Astrocyte of the cerebellum (primary cell): ENCODE data around the gene PPIC.

Source experiments
- DNase-seq: peaks from one replicate; pipeline ENCODE4 v3.0.0-alpha.2; 2011; ENCODE audit warnings: low read depth
- H3K4me3 ChIP-seq: 2 replicates; pipeline ENCODE4 v1.5.1; 2011; ENCODE audit warnings: mild to moderate bottlenecking, low read depth, low read length, moderate library complexity
- CTCF ChIP-seq: IDR thresholded peaks from 2 replicates; pipeline ENCODE4 v1.5.1; 2012; ENCODE audit warnings: low read length, low read depth, moderate library complexity, mild to moderate bottlenecking; ENCODE audit errors: missing control alignments
- in situ Hi-C: cut with HindIII; loops from 2 replicates; pipeline ENCODE4 v1.10.0; 2017; ENCODE audit warnings: low sequenced_read_pairs

The PPIC gene

DNA sequence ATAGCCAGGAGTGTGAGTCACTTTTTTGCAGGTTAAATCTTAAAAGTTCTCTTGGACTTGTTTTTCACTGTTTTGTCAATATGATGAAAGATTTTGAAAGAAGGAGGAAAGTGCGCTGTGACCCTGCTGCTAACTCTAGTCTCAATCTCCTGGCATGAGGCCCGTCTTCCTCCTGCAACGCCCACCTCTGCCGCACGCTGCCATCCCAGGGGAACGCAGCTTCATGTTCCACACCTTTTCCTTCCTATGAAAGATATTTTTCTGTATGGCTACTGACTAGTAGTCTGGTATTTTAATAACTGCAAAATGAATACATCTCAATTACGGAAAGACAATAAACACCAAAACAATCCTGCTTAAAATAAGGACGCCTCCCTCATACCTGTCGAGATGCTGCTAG is 8.3 kb downstream of the PPIC start:
- in situ Hi-C loops, result no loop called here
- no peak overlapping the region for H3K4me3 ChIP-seq
- no peak for TF ChIP-seq CTCF
- DNase-seq, result no peak

GRCh38 chr5:123014689-123015088 is 21.8 kb downstream of the PPIC start:
- DNase-seq, result no peak
- H3K4me3 ChIP-seq, result no peak overlapping the region
- in situ Hi-C loops, result no loop called here
- TF ChIP-seq CTCF, result no peak

DNA sequence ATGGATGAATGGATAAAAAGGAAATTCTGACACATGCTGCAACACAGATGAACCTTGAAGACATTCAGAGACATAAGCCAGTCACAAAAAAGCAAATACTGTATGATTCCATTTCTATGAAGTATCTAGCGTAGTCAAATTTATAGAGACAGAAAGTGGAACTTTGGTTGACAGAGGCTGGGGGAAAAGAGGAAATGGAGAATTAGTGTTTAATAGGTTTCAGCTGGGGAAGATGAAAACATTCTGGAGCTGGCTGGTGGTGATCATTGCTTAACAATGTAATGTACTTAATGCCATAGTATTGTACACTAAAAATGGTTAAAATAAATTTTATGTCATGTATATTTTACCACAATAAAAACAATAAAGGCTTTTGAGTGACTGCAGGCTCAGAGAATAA is 24.2 kb downstream of the PPIC start:
- no peak overlapping the region for H3K4me3 ChIP-seq
- DNase-seq, result no peak
- no peak for TF ChIP-seq CTCF
- in situ Hi-C loops, result no loop called here

GRCh38 chr5:123007754-123008153 is 28.8 kb downstream of the PPIC start:
- in situ Hi-C loops, result no loop called here
- TF ChIP-seq CTCF, result no peak

DNA sequence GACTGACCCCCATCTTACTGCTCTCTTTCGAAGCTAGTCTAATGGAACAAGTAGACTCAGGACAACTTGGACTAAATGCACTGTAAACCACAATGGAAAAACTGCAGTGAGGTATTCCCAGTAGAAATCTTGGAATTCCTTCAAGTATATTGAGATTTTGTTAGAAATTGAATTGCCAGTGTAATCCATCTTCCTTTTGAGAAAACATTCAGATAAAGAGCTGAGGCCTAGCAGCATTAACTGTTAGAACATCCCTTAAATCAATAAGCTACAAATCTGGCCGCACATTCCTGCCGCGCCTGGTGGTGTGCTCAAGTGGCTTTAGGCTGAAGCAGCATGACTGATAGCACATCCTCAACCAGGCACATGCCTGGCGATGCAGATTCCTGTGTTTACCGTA is 29.3 kb downstream of the PPIC start:
- DNase-seq, result peak; percentile 24
- no peak for TF ChIP-seq CTCF
- in situ Hi-C loops, result no loop called here
- H3K4me3 ChIP-seq, result no peak overlapping the region

More at GRCh38 chr5:123007754-123008153, 28.8 kb downstream of the PPIC start:
- DNase-seq, result no peak
- no peak overlapping the region for H3K4me3 ChIP-seq

- no peak for DNase-seq
- TF ChIP-seq CTCF, result no peak
- in situ Hi-C loops, result no loop called here
- no peak overlapping the region for H3K4me3 ChIP-seq
Measured at GRCh38 chr5:123001808-123002207, 34.7 kb downstream of the PPIC start.

DNA sequence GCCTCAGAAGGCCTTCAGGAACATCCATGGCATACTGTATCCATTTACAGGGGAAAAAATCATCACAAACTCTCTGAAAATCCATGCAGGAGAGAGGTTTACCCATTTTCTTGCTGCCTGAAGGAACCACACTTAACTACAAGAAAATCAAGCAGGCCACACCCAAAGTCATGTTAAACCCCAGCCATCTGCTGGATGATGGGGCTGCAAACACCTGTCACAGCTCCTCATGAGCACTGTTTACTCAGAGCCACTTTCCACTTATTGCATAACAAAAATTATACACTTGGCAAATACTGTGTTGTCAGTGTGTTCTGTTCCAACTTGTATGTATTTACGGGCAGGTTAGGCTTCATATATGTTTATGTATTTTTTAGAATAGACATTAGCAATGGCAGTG is 35.8 kb downstream of the PPIC start:
- no peak for TF ChIP-seq CTCF
- in situ Hi-C loops, result no loop called here
- H3K4me3 ChIP-seq, result no peak overlapping the region
- no peak for DNase-seq
